GM12873 (cell line): ENCODE results near the gene ARHGEF4.

Source experiments
- TF ChIP-seq, protein P1 (sequence below): IDR thresholded peaks from 2 replicates; pipeline ENCODE4 v1.5.1; 2012; ENCODE audit warnings: low read depth, mild to moderate bottlenecking, moderate library complexity, low read length, control low read depth; ENCODE audit not compliant: insufficient read depth; ENCODE audit errors: missing control alignments

Gene ARHGEF4

DNA sequence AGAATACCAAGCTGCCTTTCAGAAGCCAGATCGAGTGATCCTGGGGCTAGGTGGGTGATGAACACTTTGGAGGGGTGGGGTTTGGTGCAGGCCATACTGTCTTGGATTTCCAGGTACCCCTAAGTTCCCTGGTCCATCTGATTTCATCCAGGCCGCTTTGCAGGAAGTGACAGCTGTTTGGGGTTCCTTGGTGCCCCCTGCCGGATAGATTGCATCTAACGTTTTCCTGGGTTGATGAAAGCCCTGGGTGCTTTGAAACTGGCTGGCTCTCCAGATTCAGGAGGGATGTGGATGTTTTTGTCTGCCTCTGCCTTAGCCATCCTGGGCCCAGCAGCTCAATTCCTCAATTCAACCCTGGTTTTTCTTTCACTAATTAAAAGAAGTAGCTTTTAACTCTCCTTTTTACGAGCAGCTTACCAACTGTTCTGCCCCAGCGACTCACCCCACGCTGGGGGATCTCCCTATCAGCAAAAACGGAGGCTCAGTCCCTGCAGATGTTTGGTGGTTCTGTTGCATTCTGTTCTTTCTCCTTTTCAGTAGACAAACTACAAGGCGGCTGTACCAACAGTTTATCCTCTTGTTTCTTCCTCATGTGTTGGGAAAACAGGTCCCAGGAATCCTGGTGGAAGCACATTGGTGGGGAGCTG is 37.1 kb downstream of the ARHGEF4 start:
- TF ChIP-seq, protein P1, sequence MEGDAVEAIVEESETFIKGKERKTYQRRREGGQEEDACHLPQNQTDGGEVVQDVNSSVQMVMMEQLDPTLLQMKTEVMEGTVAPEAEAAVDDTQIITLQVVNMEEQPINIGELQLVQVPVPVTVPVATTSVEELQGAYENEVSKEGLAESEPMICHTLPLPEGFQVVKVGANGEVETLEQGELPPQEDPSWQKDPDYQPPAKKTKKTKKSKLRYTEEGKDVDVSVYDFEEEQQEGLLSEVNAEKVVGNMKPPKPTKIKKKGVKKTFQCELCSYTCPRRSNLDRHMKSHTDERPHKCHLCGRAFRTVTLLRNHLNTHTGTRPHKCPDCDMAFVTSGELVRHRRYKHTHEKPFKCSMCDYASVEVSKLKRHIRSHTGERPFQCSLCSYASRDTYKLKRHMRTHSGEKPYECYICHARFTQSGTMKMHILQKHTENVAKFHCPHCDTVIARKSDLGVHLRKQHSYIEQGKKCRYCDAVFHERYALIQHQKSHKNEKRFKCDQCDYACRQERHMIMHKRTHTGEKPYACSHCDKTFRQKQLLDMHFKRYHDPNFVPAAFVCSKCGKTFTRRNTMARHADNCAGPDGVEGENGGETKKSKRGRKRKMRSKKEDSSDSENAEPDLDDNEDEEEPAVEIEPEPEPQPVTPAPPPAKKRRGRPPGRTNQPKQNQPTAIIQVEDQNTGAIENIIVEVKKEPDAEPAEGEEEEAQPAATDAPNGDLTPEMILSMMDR, result peak; percentile 80

- TF ChIP-seq, protein P1, result no peak
These were observed 37.8 kb downstream of the ARHGEF4 start for GRCh38 chr2:130874512-130874911.

- TF ChIP-seq, protein P1, result no peak
These were observed 39.2 kb downstream of the ARHGEF4 start for GRCh38 chr2:130875935-130876334.

DNA sequence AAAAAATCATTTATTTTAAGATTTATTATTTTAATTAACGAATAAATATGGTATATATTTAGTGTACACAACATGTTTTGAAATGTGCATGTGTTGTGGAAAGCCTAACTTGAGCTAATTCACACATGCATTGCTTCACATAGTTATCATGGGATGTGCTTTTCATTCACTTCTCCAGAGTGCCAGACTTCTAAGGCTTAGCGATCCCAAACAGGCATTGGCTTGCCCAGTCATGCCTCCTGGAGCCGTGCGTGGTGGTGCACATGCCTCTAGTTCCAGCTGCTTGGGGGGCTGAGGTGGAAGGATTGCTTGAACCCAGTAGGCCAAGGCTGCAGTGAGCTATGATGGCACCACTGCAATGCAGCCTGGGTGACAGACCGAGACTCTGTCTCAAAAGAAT is 40.5 kb downstream of the ARHGEF4 start:
- TF ChIP-seq, protein P1, result no peak

DNA sequence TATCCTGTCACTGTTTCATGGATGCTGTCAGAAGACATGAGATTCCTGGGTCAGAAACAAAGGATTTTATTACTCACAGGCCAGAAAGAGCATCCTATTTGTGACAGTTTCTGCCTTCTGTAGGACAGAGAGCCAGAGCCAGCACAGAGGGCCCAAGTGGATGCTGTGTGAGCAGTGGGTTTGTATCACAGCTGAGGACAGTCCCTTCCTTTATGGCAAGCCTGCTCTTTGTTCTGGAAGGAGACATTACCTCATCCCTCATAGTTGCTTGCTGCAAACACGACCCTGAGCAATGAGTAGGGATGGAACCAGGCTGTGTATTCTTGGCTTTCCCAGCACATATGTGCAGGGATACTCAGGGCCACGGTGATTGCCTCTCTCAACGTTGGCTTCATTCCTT is 41.6 kb downstream of the ARHGEF4 start:
- TF ChIP-seq, protein P1, result no peak

GRCh38 chr2:130878933-130879332 is 42.2 kb downstream of the ARHGEF4 start:
- TF ChIP-seq, protein P1, result no peak

DNA sequence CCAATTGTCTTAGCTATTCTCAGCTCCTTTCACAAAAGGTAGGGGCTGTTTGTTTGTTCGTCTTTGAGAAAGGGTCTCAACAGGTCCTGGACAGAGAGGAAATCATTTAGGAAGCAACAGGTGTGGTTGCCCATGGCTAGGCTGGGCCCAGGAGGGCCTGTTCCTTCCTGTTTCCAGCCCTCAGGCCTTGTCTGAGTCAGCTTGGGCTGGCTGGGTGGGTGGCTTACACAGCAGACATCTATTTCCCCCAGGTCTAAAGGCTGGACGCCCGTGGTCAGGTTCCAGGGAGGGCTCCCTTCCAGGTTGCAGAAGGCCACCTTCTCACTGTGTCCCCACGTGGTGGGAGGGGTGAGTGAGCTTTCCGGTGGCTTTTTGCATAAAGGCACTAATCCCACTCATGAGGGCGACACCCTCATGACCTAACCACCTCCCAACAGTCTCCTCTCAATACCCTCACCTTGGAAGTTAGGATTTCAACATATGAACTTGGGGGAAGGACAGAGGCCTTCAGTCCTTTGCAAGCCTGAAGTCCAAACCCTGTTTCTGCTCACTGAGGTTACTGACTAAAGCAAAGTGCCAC is 45.5 kb downstream of the ARHGEF4 start:
- TF ChIP-seq, protein P1, result no peak
